ENCODE data around the gene GPR146. TPM values are rescaled to one million over a fixed set of nuclear protein-coding genes. Genes with fewer than 3 reads are reported as not detected.

GPR146 gene
- total and polyA plus RNA-seq, 2 of the 8 experiments (the other 6 are each of a cell fraction or from before 2014, with no cell fraction given), result 1.8 to 2.7 TPM

GRCh38 chr7:1005303-1005702, 39.0 kb upstream of the GPR146 start (continued):
- no peak for TF ChIP-seq SP1 (IDR thresholded peaks at IDR 0.05; ENCODE audit: low read depth, low read length)
- no peak for TF ChIP-seq KDM1A (IDR thresholded peaks at IDR 0.05; ENCODE audit: borderline replicate concordance, low read length)
- TF ChIP-seq, protein P1, sequence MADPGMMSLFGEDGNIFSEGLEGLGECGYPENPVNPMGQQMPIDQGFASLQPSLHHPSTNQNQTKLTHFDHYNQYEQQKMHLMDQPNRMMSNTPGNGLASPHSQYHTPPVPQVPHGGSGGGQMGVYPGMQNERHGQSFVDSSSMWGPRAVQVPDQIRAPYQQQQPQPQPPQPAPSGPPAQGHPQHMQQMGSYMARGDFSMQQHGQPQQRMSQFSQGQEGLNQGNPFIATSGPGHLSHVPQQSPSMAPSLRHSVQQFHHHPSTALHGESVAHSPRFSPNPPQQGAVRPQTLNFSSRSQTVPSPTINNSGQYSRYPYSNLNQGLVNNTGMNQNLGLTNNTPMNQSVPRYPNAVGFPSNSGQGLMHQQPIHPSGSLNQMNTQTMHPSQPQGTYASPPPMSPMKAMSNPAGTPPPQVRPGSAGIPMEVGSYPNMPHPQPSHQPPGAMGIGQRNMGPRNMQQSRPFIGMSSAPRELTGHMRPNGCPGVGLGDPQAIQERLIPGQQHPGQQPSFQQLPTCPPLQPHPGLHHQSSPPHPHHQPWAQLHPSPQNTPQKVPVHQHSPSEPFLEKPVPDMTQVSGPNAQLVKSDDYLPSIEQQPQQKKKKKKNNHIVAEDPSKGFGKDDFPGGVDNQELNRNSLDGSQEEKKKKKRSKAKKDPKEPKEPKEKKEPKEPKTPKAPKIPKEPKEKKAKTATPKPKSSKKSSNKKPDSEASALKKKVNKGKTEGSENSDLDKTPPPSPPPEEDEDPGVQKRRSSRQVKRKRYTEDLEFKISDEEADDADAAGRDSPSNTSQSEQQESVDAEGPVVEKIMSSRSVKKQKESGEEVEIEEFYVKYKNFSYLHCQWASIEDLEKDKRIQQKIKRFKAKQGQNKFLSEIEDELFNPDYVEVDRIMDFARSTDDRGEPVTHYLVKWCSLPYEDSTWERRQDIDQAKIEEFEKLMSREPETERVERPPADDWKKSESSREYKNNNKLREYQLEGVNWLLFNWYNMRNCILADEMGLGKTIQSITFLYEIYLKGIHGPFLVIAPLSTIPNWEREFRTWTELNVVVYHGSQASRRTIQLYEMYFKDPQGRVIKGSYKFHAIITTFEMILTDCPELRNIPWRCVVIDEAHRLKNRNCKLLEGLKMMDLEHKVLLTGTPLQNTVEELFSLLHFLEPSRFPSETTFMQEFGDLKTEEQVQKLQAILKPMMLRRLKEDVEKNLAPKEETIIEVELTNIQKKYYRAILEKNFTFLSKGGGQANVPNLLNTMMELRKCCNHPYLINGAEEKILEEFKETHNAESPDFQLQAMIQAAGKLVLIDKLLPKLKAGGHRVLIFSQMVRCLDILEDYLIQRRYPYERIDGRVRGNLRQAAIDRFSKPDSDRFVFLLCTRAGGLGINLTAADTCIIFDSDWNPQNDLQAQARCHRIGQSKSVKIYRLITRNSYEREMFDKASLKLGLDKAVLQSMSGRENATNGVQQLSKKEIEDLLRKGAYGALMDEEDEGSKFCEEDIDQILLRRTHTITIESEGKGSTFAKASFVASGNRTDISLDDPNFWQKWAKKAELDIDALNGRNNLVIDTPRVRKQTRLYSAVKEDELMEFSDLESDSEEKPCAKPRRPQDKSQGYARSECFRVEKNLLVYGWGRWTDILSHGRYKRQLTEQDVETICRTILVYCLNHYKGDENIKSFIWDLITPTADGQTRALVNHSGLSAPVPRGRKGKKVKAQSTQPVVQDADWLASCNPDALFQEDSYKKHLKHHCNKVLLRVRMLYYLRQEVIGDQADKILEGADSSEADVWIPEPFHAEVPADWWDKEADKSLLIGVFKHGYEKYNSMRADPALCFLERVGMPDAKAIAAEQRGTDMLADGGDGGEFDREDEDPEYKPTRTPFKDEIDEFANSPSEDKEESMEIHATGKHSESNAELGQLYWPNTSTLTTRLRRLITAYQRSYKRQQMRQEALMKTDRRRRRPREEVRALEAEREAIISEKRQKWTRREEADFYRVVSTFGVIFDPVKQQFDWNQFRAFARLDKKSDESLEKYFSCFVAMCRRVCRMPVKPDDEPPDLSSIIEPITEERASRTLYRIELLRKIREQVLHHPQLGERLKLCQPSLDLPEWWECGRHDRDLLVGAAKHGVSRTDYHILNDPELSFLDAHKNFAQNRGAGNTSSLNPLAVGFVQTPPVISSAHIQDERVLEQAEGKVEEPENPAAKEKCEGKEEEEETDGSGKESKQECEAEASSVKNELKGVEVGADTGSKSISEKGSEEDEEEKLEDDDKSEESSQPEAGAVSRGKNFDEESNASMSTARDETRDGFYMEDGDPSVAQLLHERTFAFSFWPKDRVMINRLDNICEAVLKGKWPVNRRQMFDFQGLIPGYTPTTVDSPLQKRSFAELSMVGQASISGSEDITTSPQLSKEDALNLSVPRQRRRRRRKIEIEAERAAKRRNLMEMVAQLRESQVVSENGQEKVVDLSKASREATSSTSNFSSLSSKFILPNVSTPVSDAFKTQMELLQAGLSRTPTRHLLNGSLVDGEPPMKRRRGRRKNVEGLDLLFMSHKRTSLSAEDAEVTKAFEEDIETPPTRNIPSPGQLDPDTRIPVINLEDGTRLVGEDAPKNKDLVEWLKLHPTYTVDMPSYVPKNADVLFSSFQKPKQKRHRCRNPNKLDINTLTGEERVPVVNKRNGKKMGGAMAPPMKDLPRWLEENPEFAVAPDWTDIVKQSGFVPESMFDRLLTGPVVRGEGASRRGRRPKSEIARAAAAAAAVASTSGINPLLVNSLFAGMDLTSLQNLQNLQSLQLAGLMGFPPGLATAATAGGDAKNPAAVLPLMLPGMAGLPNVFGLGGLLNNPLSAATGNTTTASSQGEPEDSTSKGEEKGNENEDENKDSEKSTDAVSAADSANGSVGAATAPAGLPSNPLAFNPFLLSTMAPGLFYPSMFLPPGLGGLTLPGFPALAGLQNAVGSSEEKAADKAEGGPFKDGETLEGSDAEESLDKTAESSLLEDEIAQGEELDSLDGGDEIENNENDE (IDR thresholded peaks at IDR 0.05; ENCODE audit: insufficient replicate concordance, low read length), result no peak
- TF ChIP-seq SAP30 (IDR thresholded peaks at IDR 0.05; ENCODE audit: insufficient read depth, insufficient replicate concordance, low read length), result no peak
- TF ChIP-seq POLR2A (IDR thresholded peaks at IDR 0.05; ENCODE audit: control extremely low read depth in 1 of 2, low read depth in 2 of 2, low read length in 2 of 2), result no peak
- no peak for TF ChIP-seq TBP (IDR thresholded peaks at IDR 0.05; ENCODE audit: low read depth, low read length)
- no peak for TF ChIP-seq GABPA (IDR thresholded peaks at IDR 0.05; ENCODE audit: borderline replicate concordance, insufficient read depth, low read length)
- no peak for TF ChIP-seq RFX5 (IDR thresholded peaks at IDR 0.05; ENCODE audit: borderline replicate concordance, low read depth, low read length)

All from H1 (cell line).